Measurements from ENCODE around the gene ANKMY2. TPM values are rescaled to one million over a fixed set of nuclear protein-coding genes. Genes with fewer than 3 reads are reported as not detected.

Gene ANKMY2
- total RNA-seq, 1 donor from 2014 or later, result 26.4 TPM

DNA sequence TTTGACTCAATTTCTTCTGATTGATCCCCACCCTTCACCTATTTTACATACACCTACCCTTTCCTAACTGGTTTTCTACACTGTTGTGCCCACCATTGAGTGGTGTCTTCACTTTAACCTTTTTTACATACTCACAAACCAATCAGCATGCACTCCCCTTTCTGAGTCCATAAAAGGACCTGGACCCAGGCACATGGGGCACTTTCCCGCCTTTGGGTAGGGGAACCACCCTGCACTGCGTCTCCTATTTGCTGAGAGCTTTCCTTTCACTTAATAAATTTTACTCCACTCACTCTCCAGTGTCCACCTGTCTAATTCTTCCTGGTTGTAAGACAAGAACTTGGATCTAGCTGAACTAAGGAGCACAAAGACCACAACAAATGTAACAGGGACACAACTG, 33.8 kb downstream of the ANKMY2 start:
- H3K27ac Mint-ChIP-seq, result no peak overlapping the region
- H3K9me3 Mint-ChIP-seq (ENCODE audit: low read depth), result no peaks in the 10 kb centered on the region
- no peak for DNase-seq (ENCODE audit: low spot score, unreplicated experiment)
- TF ChIP-seq, protein P1, sequence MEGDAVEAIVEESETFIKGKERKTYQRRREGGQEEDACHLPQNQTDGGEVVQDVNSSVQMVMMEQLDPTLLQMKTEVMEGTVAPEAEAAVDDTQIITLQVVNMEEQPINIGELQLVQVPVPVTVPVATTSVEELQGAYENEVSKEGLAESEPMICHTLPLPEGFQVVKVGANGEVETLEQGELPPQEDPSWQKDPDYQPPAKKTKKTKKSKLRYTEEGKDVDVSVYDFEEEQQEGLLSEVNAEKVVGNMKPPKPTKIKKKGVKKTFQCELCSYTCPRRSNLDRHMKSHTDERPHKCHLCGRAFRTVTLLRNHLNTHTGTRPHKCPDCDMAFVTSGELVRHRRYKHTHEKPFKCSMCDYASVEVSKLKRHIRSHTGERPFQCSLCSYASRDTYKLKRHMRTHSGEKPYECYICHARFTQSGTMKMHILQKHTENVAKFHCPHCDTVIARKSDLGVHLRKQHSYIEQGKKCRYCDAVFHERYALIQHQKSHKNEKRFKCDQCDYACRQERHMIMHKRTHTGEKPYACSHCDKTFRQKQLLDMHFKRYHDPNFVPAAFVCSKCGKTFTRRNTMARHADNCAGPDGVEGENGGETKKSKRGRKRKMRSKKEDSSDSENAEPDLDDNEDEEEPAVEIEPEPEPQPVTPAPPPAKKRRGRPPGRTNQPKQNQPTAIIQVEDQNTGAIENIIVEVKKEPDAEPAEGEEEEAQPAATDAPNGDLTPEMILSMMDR (IDR thresholded peaks at IDR 0.05; ENCODE audit: unreplicated experiment), result no peak
- no peaks in the 10 kb centered on the region for H3K27me3 Mint-ChIP-seq
- H3K4me1 Mint-ChIP-seq (ENCODE audit: low read depth), result peaks cover 21% of the 10 kb centered on the region
- peaks cover 28% of the 10 kb centered on the region for H3K36me3 Mint-ChIP-seq (ENCODE audit: insufficient read depth)
- H3K4me3 Mint-ChIP-seq (ENCODE audit: low read depth), result no peak overlapping the region

DNA sequence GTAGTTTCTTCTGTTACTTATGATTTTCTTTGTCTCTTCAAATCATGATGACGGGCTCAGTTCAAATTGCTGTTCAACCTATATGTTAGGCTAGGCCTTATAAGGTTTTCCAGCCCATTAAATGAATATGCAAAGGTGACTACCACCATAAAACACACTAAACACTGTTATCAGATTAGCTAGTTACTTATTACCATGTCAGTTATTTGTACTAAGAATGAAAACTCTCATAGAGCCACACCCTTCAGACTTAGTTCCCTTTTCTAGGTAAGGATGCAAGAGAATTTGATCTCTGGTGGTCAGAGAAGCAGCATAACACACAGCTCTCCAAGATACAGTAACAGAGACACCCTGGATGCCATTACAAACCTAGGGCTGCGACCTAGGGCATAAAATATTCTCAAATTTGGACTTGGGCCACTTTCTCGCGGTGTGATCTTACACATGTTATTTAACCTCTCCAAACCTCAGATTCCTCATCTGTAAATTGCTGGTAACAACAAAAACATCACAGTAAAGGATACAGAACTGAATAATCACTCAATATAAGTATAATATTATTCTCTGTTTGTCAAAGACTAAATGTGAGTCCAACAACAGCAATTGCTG, 35.6 kb downstream of the ANKMY2 start:
- DNase-seq (ENCODE audit: low spot score, unreplicated experiment), result no peak
- Mint-ChIP-seq H3K4me1 (ENCODE audit: low read depth) (peaks cover 21% of the 10 kb centered on the region), H3K27me3 (no peaks in the 10 kb centered on the region), H3K36me3 (ENCODE audit: insufficient read depth) (peaks cover 30% of the 10 kb centered on the region), H3K9me3 (ENCODE audit: low read depth) (no peaks in the 10 kb centered on the region), H3K27ac (peak overlapping the region; percentile 88), H3K4me3 (ENCODE audit: low read depth) (no peak overlapping the region)
- TF ChIP-seq, protein P1 (IDR thresholded peaks at IDR 0.05; ENCODE audit: unreplicated experiment), result no peak

DNA sequence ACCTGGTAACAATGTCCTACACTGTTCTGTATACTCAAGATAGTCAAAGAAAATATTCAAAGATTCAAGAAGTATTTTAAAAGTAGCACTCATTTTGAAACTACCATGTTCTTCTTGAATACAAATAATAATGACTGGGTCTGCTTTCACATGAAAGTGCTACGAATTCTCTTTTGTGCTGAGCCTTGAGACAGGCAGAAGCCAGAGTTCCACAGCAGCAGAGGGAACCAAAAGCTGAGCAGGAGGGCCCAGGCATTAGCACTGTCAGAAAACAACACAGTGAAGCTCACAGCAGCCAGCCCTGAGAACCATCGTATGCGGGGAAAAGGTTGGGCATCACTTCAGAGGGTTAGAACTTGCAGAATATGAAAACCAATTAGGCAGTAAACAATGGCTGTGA, 38.9 kb downstream of the ANKMY2 start:
- Mint-ChIP-seq H3K4me1 (ENCODE audit: low read depth) (peaks cover 19% of the 10 kb centered on the region), H3K27me3 (no peaks in the 10 kb centered on the region), H3K27ac (peak overlapping the region; percentile 49), H3K4me3 (ENCODE audit: low read depth) (no peak overlapping the region), H3K36me3 (ENCODE audit: insufficient read depth) (peaks cover 44% of the 10 kb centered on the region), H3K9me3 (ENCODE audit: low read depth) (no peaks in the 10 kb centered on the region)
- TF ChIP-seq, protein P1 (IDR thresholded peaks at IDR 0.05; ENCODE audit: unreplicated experiment), result no peak
- no peak for DNase-seq (ENCODE audit: low spot score, unreplicated experiment)

DNA sequence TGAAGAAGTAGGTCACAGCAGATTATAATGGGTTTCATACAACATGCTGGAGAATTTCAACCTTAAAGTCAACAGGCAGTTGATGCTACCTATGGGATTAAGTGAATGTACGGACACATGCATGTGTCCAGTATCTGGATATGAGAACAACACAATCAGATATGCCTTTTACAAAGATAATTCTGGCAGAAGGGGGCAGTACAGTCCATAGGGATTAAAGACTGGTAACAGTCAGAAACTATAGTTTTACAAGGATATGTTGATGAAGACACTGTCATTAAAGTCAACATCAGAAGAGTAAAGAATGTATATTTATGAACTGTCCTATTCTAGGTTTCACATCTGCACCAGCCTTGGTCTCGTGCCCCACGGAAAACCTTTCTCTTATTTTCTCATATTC, 41.5 kb downstream of the ANKMY2 start:
- no peaks in the 10 kb centered on the region for H3K9me3 Mint-ChIP-seq (ENCODE audit: low read depth)
- H3K36me3 Mint-ChIP-seq (ENCODE audit: insufficient read depth), result peaks cover 37% of the 10 kb centered on the region
- TF ChIP-seq, protein P1 (IDR thresholded peaks at IDR 0.05; ENCODE audit: unreplicated experiment), result no peak
- no peak overlapping the region for H3K27ac Mint-ChIP-seq
- peaks cover 3% of the 10 kb centered on the region for H3K4me1 Mint-ChIP-seq (ENCODE audit: low read depth)
- no peak overlapping the region for H3K4me3 Mint-ChIP-seq (ENCODE audit: low read depth)
- H3K27me3 Mint-ChIP-seq, result no peaks in the 10 kb centered on the region
- no peak for DNase-seq (ENCODE audit: low spot score, unreplicated experiment)

DNA sequence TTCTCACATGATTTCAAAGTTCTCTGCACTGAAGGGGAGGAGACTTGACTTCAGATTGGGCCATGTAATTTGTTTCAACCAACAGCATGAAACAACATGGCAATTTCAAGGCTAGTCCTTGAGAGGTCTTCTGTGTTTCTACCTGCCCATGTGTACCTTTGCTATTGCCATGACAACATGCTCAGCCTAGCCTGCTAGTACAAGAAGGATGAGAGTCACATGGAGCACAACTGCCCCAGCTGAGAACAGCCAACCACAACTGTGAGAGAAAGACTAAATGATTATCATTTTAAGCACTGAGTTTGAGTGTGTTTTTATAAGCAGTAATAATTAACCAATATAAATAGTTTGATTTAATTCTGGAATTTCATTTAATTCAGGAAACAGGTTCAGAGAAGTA, 41.9 kb downstream of the ANKMY2 start:
- Mint-ChIP-seq H3K4me3 (ENCODE audit: low read depth) (no peak overlapping the region), H3K27ac (no peak overlapping the region), H3K36me3 (ENCODE audit: insufficient read depth) (peaks cover 37% of the 10 kb centered on the region)

More for the DNA sequence above, 41.9 kb downstream of the ANKMY2 start:
- no peak for DNase-seq (ENCODE audit: low spot score, unreplicated experiment)
- TF ChIP-seq, protein P1 (IDR thresholded peaks at IDR 0.05; ENCODE audit: unreplicated experiment), result no peak
- H3K27me3 Mint-ChIP-seq, result no peaks in the 10 kb centered on the region
- H3K9me3 Mint-ChIP-seq (ENCODE audit: low read depth), result no peaks in the 10 kb centered on the region
- peaks cover 2% of the 10 kb centered on the region for H3K4me1 Mint-ChIP-seq (ENCODE audit: low read depth)
